B cell (primary cell): ENCODE measurements around the gene MYADML2. TPM values are rescaled to one million over a fixed set of nuclear protein-coding genes. Genes with fewer than 3 reads are reported as not detected.

Experiments used
- ATAC-seq: fragments of 200-7000 bp; cut with Tn5 transposase; one replicate; pipeline ENCODE4 v1.10.0; 2021; ENCODE audit warnings: low read depth, mild to moderate bottlenecking, moderate number of reproducible peaks, moderate library complexity
- CTCF ChIA-PET: fragments of 350-600 bp; sonication (Branson Sonifier 250); formaldehyde crosslinking; loops from one replicate; lab custom pipeline; 2021; ENCODE audit warnings: antibody characterized with exemption, inconsistent platforms; lab: Charles Lee
- POLR2A ChIA-PET: fragments of 350-600 bp; sonication (Branson Sonifier 250); formaldehyde crosslinking; loops from one replicate; lab custom pipeline; 2021; ENCODE audit warnings: antibody characterized with exemption; lab: Charles Lee
- DNase-seq: peaks from one replicate; pipeline ENCODE4 v3.0.0; 2013
- H2AFZ ChIP-seq: 2 replicates; pipeline ENCODE4 v1.6.1; 2012; ENCODE audit warnings: mild to moderate bottlenecking, low read depth, low read length; ENCODE audit not compliant: insufficient read depth, poor library complexity, severe bottlenecking
- H3K27ac ChIP-seq, 2 donors: 1 replicate in 1 of 2; 2 replicates in 1 of 2; pipeline ENCODE4 v1.5.1; 2012 to 2013; ENCODE audit warnings: low read length in 2 of 2, mild to moderate bottlenecking in 2 of 2, moderate library complexity in 1 of 2
- H3K27me3 ChIP-seq, 4 experiments: fragments of 200-600 bp in 1 of 4; sonication (generic) in 1 of 4; replicated peaks in 1 of 4; 1 replicate in 2 of 4; 2 replicates in 2 of 4; pipeline versions ENCODE4 v1.6.1 to v1.7.0; 2013 to 2016; ENCODE audit warnings: low read length in 3 of 4, mild to moderate bottlenecking in 2 of 4, mixed read lengths in 1 of 4, moderate library complexity in 1 of 4; ENCODE audit not compliant: insufficient read depth in 4 of 4, control insufficient read depth in 3 of 4; ENCODE audit errors: control extremely low read depth in 1 of 4
- H3K36me3 ChIP-seq, 2 experiments: replicated peaks in 1 of 2; 1 replicate in 1 of 2; 2 replicates in 1 of 2; pipeline versions ENCODE4 v1.6.1 to v1.7.1; 2013; ENCODE audit warnings: low read length in 1 of 2; ENCODE audit not compliant: insufficient read depth in 2 of 2, control insufficient read depth in 1 of 2; ENCODE audit errors: control extremely low read depth in 1 of 2, extremely low read depth in 1 of 2
- H3K4me1 ChIP-seq, 2 donors: fragments of 200-600 bp in 1 of 2; sonication (generic) in 1 of 2; 1 replicate in 1 of 2; 2 replicates in 1 of 2; pipeline versions ENCODE4 v1.5.1 to v1.6.1; 2013 to 2017; ENCODE audit warnings: low read length in 2 of 2; ENCODE audit not compliant: control insufficient read depth in 2 of 2, insufficient read depth in 2 of 2
- H3K4me2 ChIP-seq: replicated peaks from 2 replicates; pipeline ENCODE3; 2012; ENCODE audit warnings: mild to moderate bottlenecking, low read depth, low read length; ENCODE audit not compliant: poor library complexity, severe bottlenecking
- H3K4me3 ChIP-seq, 5 experiments: fragments of 200-600 bp in 1 of 5; sonication (generic) in 1 of 5; 1 replicate in 3 of 5; 2 replicates in 2 of 5; pipeline versions ENCODE4 v1.5.1 to v1.7.0; 2011 to 2016; ENCODE audit warnings: low read length in 4 of 5, mild to moderate bottlenecking in 4 of 5, low read depth in 2 of 5, control low read depth in 1 of 5, moderate library complexity in 1 of 5; ENCODE audit not compliant: insufficient read depth in 1 of 5; ENCODE audit errors: control extremely low read depth in 1 of 5, extremely low read depth in 1 of 5
- H3K79me2 ChIP-seq: fragments of 200-600 bp; sonication (generic); one replicate; pipeline ENCODE4 v1.6.0; 2016; ENCODE audit warnings: low read length; ENCODE audit not compliant: control insufficient read depth, insufficient read depth
- H3K9ac ChIP-seq: fragments of 200-600 bp; sonication (generic); 2 replicates; pipeline ENCODE4 v1.6.1; 2017; ENCODE audit warnings: mild to moderate bottlenecking, low read length, moderate library complexity
- H3K9me3 ChIP-seq, 3 donors: one replicate each; pipeline versions ENCODE4 v1.6.1 to v1.7.1; 2013; ENCODE audit warnings: low read length in 2 of 3; ENCODE audit not compliant: control insufficient read depth in 2 of 3, insufficient read depth in 1 of 3; ENCODE audit errors: control extremely low read depth in 1 of 3
- H4K20me1 ChIP-seq: 2 replicates; pipeline ENCODE4 v1.6.0; 2012; ENCODE audit warnings: mild to moderate bottlenecking, low read length; ENCODE audit not compliant: insufficient read depth, control insufficient read depth, poor library complexity, severe bottlenecking
- H3K27ac Mint-ChIP-seq: one replicate; pipeline ENCODE4 v1.8.0; 2021; ENCODE audit warnings: mixed read lengths
- H3K27me3 Mint-ChIP-seq: one replicate; pipeline ENCODE4 v1.8.0; 2021; ENCODE audit warnings: mixed read lengths
- H3K4me1 Mint-ChIP-seq: one replicate; pipeline ENCODE4 v1.8.0; 2021; ENCODE audit warnings: mixed read lengths
- H3K4me3 Mint-ChIP-seq: one replicate; pipeline ENCODE4 v1.8.0; 2021; ENCODE audit warnings: mixed read lengths
- H3K9me3 Mint-ChIP-seq: one replicate; pipeline ENCODE4 v1.8.0; 2022; ENCODE audit warnings: mixed read lengths; ENCODE audit not compliant: insufficient read depth
- EZH2 ChIP-seq: IDR thresholded peaks from 2 replicates; pipeline ENCODE4 v1.6.1; 2012; ENCODE audit warnings: borderline replicate concordance, low read depth, mild to moderate bottlenecking, moderate library complexity, low read length; ENCODE audit not compliant: insufficient read depth, poor library complexity, severe bottlenecking
- WGBS: methylation state at CpG from one replicate; pipeline ENCODE4 v1.1.5; 2013; ENCODE audit warnings: missing lambda C conversion rate; ENCODE audit not compliant: insufficient coverage; 5-methylcytosine and 5-hydroxymethylcytosine counted together
- intact Hi-C: fragments of 100-400 bp; cut with micrococcal nuclease; formaldehyde crosslinking; loops from one replicate; pipeline ENCODE4 v1.10.0; 2022
- polyA plus RNA-seq: library from polyadenylated mRNA; depleted of rRNA; stranded (reverse); fragments of >200 nt; gene quantifications from 2 replicates; pipeline ENCODE4 v1.2.3, GENCODE V29; 2012
- total RNA-seq, 2 donors: library from RNA; stranded (reverse); fragments of 120-200 nt in 1 of 2; gene quantifications; 1 replicate in 1 of 2; 2 replicates in 1 of 2; pipeline versions ENCODE4 v1.2.3 to v1.2.4, GENCODE V29; 2013 to 2022
- TF ChIP-seq, protein P1 (sequence below): fragments of 200-600 bp; IDR thresholded peaks from one replicate; pipeline ENCODE4 v1.8.0; 2022; ENCODE audit warnings: antibody characterized with exemption, mild to moderate bottlenecking

The MYADML2 gene
- total and polyA plus RNA-seq, 2 donors (not counting 1 experiment from before 2014, with no cell fraction given): not detected

DNA sequence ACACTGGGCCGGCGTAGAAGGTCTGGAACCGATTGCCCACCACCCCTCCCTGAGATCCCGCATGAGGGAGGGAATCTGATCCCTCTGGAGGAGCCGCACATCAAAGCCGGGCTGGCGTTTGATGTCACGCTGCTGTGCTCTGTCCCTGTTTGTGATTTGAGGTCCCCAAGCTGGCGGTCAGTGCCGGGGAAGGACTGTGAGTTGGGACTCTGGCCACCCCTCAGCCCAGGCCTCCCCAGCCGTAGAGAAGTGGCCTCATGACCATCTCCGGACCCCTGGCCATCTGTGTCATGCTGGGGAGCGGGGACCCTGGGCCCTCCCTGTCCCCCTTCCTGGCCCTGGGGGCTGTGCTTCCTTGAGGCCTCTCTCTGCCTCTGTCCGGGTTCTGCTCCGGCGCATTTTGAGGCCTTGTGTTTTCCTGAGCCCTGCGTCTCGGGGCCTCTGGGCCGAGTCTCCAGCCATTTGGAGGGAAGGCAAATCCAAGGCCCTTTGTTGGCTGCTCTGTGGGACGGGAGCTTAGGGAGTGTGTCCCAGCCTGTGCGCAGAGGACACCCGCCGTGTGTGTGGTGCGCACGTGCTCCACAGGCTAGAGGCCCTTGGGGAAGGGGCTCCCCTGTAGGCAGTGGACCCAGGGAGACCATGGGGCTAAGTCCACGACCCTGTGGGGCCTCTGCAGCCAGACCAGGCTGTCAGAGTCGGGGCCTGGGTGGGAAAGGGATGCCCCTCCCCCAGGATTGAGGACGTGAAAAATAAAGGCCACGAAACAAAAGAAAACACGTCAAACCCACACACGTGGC, 45.5 kb upstream of the MYADML2 start:
- H3K4me2 ChIP-seq: no peak overlapping the region
- DNase-seq (no peak), ATAC-seq (no peak)
- TF ChIP-seq EZH2: no peak
- TF ChIP-seq, protein P1, sequence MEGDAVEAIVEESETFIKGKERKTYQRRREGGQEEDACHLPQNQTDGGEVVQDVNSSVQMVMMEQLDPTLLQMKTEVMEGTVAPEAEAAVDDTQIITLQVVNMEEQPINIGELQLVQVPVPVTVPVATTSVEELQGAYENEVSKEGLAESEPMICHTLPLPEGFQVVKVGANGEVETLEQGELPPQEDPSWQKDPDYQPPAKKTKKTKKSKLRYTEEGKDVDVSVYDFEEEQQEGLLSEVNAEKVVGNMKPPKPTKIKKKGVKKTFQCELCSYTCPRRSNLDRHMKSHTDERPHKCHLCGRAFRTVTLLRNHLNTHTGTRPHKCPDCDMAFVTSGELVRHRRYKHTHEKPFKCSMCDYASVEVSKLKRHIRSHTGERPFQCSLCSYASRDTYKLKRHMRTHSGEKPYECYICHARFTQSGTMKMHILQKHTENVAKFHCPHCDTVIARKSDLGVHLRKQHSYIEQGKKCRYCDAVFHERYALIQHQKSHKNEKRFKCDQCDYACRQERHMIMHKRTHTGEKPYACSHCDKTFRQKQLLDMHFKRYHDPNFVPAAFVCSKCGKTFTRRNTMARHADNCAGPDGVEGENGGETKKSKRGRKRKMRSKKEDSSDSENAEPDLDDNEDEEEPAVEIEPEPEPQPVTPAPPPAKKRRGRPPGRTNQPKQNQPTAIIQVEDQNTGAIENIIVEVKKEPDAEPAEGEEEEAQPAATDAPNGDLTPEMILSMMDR: no peak
- no peak overlapping the region for H3K27ac ChIP-seq
- ChIA-PET CTCF (no interaction called here), POLR2A (no interaction called here)
- H3K27me3 ChIP-seq: no peaks in the 10 kb centered on the region
- Mint-ChIP-seq H3K4me1 (peaks cover 3% of the 10 kb centered on the region), H3K27ac (no peak overlapping the region), H3K27me3 (no peaks in the 10 kb centered on the region), H3K4me3 (no peak overlapping the region), H3K9me3 (no peaks in the 10 kb centered on the region)
- H3K4me1 ChIP-seq: no peaks in the 10 kb centered on the region
- H3K9me3 ChIP-seq: no peaks in the 10 kb centered on the region
- H3K79me2 ChIP-seq: peaks cover 29% of the 10 kb centered on the region
- peaks cover 0 to 2% of the 10 kb centered on the region in 2 experiments for H3K36me3 ChIP-seq
- H3K4me3 ChIP-seq: no peak overlapping the region
- peaks cover 20% of the 10 kb centered on the region for H4K20me1 ChIP-seq
- intact Hi-C loops: no loop called here
- no peak overlapping the region for H3K9ac ChIP-seq
- H2AFZ ChIP-seq: no peak overlapping the region
- 97% methylated on average over 31 of the region's 31 CpGs for WGBS

DNA sequence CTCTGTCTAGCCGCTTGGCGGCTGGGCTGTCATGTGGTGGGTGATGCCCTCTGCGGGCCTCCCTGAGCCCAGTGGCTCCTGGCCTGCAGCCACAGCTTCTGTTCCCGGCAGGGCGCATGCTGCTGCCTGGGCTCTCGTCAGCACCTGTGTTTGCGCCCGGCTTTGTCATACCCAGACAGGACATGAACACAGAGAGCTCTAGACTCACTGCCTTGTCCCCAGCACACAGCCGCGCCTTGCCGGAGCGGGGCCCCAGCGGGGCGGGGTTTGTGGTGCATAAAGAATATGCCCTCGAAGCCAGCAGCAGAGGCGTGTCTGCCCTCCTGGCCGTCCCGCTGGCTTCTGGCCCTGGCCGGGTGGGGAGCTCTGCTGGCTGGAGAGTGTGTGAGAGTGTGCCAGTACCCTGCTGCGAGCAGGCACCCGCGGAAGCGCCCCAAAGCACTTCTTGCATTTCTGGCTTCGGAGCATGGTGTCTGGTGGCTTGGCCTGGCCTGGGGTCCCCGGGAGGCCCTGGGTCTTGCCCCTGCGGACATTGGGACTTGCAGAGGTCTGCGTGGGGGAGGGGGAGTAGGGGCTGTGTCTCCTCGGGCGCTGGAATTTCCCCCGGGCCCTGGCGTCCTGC, 44.8 kb upstream of the MYADML2 start:
- no peak overlapping the region for H3K27ac ChIP-seq
- no peak overlapping the region for H2AFZ ChIP-seq
- H3K9me3 ChIP-seq: no peaks in the 10 kb centered on the region
- no peak overlapping the region for H3K4me2 ChIP-seq
- no peak for TF ChIP-seq EZH2
- TF ChIP-seq, protein P1: no peak
- Mint-ChIP-seq H3K27ac (no peak overlapping the region), H3K27me3 (no peaks in the 10 kb centered on the region), H3K4me3 (no peak overlapping the region), H3K4me1 (peaks cover 3% of the 10 kb centered on the region), H3K9me3 (no peaks in the 10 kb centered on the region)
- ATAC-seq (no peak), DNase-seq (no peak)
- intact Hi-C loops: no loop called here
- peaks cover 0 to 3% of the 10 kb centered on the region in 2 experiments for H3K36me3 ChIP-seq
- peaks cover 27% of the 10 kb centered on the region for H4K20me1 ChIP-seq
- H3K27me3 ChIP-seq: no peaks in the 10 kb centered on the region
- ChIA-PET CTCF (no interaction called here), POLR2A (no interaction called here)
- no peak overlapping the region for H3K4me3 ChIP-seq
- H3K4me1 ChIP-seq: no peaks in the 10 kb centered on the region
- WGBS: 85% methylated on average over 27 of the region's 31 CpGs
- H3K79me2 ChIP-seq: peaks cover 36% of the 10 kb centered on the region
- H3K9ac ChIP-seq: no peak overlapping the region
